Hypothalamus (tissue), 51 donors: Measurements from ENCODE around the gene CHKB.

Source experiments
- DNase-seq, 51 donors: peaks; one replicate each; lab custom pipeline; 2025; lab: John Stamatoyannopoulos, UW

The CHKB gene

DNA sequence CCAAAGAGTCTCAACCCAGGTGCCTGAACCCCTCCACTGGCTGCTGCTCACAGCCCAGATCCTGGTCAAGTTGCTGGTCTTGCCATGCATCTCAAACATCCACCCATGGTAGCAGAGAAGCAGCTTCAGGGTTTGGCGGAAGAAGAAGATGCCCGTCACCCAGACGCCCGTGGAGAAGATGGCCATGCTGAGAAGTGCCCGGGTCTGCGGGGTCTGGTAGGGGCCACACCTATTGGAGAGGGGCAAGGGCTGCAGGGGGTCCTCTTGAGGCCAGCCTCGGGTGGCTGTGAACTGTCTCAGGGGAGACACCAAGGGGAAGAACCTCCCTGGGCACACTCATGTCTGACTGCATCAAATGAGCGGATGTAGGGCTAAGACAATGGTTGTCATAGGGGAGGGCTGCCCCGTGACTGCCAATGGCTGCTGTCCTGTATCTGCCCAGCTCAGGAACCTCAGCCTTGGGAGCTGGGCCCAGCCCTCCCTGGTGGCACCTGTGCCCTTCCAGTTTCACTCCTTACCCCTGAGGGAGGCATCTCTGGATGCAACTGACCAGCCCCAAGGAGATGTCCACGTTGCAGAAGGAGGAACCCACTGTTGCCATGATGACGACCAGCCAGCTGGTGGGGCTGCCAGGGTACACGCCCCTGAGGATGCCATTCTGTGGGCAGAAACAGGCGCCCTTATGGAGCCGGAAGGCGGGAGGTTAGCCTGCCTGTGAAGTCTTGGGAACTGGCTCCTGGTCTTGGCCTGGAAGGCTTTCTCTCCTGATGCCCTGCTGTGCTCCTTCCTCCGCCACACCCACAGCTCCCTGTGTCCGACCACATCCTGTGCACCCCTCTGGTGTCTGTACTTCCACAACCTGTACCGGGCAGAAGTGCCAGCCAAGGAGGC is 5.6 kb downstream of the CHKB start:
- no peak for DNase-seq

DNA sequence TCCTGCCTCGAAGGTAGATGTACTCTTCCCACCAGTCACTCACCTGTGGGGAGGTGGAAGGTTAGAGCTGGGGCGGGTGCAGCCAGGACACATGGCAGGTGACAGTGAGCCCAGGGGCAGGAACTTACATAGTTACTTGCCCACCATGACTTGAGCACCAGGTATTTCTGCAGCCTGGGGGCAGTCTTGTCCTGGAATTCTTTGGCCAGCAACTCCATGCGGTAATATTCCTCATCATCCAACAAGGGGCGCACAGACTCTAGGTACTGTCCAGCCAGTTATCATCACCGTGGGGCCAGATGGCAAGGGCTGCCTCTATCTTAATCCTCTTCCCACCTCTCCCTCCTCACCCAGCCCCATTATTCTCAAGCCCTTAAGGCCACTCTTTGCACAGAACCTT is 6.6 kb downstream of the CHKB start:
- DNase-seq = no peak

DNA sequence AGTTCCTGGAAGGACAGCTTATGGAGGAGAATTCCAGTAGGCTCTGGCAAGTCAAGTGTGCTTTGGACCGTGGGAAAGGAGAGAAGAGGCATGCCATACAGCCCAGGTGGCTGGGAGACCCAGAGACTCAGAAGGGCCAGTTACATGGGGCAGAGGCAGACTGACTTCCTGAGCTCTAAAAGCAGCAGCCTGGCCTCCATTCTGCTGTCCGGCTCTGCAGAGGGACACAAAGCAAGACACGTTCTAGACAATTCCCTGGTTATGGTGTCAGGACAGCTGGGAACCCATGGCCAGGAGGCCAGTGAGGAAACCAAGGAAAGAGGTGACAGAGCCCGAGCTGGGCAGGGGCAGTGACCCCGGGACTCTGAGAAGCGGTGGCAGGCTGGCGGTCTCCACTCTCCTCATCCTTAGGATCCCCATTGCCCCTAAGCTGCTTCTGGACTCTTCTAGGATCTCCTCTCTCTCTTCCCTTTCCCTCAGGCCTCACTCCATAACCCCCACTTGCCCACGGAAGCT is 7.2 kb downstream of the CHKB start:
- no peak for DNase-seq

DNA sequence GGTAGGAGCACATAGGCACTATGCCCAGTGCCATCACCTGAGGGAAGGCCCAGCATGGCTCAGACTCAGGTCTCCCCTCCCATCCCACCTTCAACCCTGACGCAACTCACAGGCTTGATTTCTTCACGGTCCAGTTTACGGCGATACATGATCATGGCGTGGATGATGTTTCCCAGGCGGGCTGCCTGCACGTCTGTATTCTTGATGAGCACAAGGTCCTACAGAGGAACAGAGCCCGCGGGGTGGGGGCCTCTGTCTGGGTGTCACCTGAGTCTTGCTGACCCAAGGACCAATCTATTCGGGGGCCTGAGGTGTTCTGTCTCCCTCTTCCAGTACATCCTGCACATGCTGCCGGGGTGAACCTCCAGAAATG is 8.3 kb downstream of the CHKB start:
- no peak for DNase-seq

DNA sequence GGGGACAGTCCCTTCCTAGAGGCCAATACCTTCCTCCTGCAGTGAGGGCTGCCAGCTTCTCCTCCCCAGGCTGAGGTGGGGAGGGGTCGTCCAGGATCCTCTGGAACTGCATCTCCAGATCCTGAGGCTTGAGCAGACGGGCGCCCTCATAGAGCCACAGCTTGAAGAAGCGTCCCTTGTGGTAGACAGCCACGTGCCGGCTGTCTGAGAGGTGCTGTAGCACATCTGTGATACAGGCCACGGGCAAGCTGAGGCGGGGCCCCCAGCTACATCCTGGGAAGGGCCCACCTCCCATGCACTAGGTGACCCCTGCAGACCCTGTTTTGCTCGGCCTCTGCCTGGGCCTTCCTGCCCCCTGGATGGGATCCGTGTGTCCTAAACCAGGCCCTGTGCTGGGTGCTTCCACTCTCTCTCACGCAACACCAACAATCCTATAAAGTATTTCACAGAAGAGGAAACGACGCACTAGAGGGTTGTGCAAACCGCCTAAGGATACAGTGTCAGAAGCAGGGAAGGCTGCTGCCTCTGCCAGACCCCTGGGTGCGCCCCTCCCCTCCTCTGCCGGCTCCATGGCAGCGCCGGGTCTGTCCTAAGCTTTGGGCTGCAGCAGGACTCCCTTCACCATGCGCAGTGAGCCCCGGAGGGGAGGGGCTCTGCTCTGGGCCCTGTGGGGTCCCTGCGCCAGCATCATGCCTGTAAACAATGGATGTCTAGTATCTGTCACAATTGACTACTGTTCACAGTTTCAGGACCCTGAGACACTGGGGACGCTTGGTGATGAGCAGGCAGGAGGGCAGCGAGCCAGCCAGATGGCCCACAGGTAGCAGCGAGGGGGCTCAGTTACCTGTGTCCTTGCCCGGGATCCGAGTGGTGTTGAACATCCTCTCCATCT is 8.9 kb downstream of the CHKB start:
- no peak for DNase-seq

DNA sequence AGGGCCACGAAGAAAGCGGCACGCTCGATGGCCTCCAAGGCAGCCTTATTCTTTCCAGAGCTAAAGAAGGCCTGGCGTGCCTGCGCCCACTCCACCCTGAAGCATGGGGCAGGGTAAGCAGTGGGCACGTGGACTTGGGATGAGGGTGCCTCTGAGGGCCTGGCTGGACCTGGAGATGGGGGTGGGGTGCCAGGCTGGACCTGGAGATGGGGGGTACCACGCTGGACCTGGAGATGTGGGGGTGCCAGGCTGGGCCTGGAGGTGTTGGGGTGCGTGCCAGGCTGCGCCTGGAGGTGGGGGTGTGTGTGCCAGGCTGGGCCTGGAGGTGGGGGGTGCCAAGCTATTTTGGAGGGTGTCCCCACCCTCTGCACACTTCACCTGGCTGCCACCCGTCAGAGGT is 9.7 kb downstream of the CHKB start:
- no peak for DNase-seq

DNA sequence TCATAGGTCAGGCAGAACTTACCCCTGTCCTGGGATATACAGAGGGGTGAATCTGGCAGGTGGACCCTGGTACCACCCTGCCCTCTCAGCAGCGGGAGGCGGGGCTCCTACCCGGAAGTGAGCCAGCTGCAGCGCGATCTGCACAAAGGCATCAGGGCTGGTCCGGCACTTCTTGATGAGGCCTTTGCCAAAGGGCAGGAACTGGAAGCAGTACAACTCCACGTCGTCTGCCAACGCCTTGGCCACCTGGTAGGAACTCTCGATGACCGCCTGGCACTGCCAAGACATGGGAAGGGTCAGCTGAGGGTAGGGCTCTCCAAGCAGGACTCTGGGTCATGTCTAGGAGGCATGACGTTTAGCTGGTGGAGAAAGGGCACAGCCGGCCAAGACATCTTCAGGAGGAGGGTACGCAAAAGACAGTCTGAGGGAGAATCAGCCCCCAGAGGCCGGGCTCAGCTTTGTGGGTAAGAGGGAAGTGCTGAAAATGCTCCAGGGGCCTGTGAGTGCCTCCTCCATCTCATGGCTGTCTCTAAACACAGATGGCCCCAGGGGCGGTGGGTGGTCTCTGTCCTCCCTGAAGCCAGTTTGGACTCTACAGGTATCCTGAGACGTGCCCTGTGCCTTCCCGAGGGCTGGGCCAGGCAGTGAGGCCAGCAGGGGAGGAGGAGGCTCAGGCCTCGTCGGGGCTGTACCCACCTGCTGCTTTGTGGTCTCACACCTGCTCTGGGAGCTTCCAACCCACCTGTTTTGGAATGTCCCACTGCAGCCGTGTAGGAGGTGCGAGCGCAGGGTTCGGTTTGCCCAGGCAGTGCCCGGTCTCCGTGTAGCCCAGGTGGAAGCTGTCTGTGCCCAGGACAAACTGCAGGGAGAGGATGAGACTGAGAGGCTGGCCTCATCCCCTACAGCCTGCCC is 11.1 kb downstream of the CHKB start:
- DNase-seq = no peak

DNA sequence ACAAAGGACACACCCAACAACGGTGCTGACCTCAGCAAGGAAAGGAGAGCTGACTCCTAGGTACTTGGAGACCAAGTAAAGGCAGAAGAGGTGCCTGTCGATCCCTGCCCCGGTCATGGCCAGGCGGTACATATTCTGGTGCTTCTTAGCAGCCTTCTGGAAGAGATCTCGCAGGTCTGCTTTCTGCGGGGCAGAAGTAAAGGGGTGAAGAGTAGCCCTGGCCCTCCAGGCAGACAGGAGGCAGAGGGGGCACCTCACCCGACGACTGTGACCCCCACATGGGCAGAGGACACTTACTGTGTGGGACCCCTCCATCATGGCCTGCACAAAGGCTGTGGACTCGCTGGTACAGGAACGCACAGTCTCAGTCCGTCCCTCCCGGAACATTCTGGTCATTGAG is 11.8 kb downstream of the CHKB start:
- DNase-seq = no peak

DNA sequence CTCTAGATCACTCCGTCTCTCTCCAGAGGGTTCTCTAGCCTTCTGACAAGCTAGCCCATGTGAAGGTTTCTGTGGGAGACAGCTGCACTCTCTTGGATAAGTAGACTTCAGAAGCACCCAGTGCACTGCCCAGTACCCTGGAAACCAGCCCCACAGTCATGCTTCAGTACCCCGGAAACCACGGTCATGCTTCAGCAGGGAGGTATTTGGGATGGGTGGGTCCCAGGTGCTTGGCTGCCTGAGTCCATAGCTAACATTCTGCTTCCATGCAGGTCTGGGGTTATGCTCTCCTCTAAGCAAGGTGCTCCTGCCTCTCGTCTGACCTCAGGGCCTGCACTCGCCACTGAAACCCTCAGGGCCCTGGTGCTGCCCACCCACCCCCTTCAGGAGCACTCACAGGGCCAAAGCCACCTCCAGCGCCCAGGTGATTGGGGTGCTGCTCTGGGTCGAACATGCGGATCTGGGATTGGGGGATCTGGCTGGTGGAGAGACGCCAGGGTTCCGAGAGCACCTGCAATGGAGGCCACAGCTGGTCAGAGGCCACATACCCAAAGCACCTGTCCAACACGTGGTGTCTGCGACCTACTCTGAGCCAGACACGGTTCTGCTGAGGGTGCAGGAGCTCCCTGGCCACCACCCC is 12.6 kb downstream of the CHKB start:
- DNase-seq = no peak

DNA sequence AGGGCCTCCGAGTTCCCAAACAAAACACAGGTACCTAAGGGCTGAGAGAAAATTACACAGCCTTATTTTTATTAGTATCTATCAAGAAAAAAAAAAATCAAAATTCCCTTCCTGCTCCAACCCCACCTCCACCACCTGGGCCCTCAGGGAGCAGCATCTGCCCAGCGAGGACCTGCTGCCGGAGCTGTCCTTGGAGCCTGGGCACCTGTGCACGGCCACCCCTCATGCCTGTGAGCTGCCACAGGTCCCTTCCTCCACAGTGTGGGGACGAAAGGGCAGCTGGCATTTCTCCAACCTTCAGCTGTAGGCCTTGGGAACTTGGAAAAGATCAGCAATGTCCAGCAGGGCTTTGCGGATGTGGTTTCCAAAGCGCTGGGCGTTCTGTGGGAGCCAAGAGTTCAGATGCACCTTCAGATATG is 13.6 kb downstream of the CHKB start:
- DNase-seq = no peak

DNA sequence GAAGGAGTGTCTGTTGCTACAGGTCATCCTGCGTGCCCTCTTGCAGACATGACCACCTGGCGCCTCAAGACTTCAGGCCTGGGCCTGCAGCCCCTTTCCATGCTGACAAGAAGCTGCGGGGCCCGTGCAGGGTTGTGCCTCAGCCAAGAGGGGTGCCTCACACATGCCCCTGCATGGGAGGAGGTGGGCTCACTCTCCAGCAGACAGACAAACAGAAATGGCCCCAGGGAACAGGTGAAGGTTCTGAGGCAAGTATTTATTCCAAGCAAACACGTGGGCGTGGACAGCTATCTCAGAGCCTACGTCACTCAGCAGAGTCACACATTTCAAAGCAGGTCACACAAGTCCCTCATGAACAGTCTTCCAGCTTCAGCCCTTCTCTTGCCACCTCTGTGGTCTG is 14.0 kb downstream of the CHKB start:
- no peak for DNase-seq

DNA sequence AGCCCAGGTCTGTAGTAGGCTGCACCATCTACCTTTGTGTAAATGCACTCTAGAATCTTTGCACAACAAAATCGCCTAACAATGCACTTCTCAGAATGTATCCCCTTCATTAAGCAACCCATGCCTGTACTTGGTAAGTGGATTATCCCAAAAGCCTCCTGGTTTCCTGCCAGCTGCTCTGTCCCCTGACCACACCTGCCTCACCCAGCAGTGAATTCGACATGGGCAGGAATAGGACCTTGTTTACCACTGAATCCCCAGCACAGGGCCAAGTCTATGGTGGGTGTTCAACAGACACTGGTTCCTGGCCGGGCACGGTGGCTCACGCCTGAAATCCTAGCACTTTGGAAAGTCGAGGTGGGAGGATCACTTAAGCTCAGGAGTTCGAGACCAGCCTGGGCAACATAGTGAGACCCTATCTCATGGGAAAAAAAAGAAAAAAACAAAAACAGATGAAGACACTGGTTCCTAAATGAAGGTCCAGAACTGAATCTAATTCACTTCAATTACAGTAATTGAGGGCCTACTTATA is 14.9 kb downstream of the CHKB start:
- no peak for DNase-seq

DNA sequence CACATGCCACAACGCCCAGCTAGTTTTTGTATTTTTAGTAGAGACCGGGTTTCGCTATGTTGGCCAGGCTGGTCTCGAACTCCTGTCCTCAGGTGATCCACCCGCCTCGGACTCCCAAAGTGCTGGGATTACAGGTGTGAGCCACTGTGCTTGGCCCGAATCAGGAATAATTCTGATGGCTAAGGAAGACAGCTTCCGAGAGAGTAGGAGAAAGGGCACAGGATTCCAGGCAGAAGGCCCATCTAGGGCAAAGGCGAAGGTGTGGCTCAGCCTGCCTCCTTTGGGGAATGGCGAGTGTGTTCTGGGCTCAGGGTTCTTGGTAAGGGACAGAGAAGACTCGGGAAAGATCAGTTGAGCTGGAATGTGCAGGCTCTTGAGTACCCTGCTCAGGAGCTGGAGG is 18.4 kb downstream of the CHKB start:
- DNase-seq = no peak

DNA sequence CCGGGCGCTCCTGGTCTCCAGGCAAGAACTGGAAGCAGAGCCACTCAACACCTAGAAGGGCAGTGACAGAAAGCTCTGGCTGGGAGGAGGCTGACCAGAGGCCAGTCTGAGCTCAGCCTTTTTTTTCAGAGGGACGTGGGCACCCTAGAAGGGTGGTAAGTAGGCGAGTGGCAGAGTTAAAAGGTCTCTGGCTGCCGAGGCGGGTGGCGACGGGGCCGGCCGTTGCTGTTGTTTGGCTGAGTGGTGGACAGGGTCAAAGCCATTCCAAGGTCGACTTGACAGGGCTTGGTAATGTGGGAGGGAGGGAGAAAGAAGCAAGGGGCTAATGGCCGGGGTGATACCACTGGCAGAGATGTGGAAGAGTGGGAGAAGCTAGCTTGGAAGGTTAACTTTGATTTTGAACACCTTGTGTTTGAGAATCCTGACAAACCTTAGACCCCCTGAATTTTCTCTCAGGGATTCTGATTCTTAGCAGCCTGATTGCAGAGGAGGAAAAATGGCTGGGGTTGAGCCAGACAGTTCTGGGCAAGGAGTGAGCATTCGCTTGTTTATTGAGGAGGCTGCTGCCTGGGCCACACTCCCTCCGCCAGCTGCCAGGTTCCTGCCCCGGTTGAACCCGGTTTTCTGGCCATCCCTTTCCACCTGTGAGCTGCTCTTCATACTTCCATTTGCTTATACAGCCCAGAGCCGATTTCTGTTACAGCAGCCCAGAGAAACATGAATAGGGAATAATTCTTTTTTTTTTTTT is 19.1 kb downstream of the CHKB start:
- DNase-seq = peak in 6 of 51 donors; percentile 13 to 46 (median 31)

DNA sequence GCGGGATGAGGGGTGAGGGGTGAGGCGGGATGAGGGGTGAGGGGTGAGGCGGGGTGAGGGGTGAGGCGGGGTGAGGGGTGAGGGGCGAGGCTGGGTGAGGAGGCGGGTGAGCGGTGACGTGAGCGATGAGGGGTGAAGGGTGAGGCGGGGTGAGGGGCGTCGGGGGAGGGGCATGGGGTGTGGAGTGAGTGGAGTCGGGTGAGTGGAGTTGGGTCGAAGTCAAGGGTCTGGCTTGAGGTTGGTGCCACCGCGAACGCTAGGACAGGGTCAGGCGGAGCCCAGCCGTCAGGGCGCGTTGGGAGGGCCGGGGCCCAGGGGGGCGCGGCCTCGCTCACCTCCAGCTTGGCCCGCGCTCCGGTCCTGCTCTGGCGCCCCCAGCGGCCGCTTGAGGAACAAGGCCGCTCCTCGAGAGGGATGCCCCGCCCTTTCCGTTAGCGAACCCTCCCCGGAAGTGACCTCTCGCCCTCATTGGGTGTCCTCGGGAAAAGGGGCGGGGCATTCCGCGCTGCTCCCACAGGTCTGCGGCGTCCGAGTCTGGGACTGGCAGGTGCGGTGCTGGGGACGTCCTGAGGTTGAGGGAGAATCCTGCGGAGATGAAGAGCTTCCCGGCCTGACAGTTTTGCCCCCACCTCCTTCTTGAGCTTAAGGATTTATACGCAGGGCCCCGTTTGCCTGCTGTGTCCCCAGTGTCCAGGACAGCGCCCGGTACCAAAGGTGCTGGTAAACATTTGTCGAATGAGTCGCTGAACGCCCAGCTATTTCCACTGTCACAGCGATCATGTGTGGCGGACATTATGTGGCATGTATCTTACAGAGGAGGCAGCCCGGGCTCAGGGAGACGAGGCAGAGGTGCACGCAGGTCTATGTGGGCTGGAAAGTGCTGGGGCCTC is 19.9 kb downstream of the CHKB start, which contains the start of gene SYCE3:
Gene SYCE3 (minus strand): TSS at position 397 of the 890 bp plus-strand sequence. CDS start 6,514 bp downstream, outside the sequence.
- peak; percentile 14 to 98 (median 90) for DNase-seq

DNA sequence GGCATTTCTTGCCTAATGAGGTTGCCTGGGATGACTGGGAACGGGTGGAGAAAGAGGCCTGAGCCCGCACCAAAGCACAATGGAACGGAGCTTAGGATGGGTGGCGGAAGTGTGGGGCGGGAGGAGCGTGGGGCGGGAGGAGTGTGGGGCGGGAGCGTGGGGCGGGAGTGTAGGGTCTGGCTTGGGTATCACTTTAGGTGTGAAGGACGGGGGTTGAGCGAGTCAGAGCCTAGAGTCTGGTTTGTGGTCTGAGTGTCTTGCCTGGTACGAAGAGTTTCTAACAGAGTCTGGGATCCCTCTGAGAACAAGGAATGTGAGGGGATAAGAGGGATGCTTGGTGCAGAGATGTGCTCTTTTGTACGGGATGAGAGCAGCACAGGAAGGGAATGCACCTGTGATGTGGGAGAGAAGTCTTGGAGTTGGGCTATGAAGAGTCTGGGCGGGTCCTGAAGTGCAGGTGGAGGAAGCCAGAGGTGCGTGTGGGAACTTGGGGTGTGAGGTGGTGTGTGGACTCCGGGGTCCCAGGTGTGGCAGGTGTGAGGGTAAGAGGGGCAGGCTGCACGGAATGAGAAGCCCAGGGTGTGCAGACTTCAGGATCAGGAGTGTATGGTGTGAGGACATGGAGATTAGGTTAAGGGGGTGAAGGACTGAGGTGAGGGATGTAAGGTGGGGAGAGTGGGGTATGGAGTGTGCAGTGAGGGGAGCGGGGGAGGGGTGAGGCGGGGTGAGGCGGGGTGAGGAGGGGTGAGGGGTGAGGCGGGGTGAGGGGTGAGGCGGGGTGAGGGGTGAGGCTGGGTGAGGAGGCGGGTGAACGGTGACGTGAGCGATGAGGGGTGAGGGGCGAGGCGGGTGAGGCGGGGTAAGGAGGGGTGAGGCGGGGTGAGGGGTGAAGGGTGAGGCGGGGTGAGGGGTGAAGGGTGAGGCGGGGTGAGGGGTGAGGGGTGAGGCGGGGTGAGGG is 21.0 kb downstream of the CHKB start:
- DNase-seq = no peak

DNA sequence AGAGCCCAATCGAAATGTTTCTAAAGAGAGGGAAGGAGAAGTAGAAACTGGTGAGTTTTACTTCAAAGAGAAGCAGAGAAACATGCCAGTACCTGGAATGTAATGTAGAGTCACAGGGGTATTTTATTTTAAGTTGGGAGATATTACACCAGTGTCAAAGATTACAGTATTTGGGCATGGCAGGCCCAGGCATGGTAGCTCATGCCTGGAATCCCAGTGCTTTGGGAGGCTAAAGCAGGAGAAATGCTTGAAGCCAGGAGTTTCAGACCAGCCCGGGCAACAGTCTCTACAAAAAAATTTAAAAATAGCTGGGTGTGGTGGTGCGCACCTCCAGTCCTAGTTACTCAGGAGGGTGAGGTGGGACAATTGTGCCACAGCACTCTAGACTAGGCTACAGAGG is 22.6 kb downstream of the CHKB start:
- no peak for DNase-seq
